Posterior cingulate gyrus (tissue), 11 donors: ENCODE results near the gene PXDN.
A peak's percentile ranks its signal among the peaks of the same experiment; 100 is the strongest.

Experiments used
- DNase-seq, 10 donors: peaks; one replicate each; pipeline versions ENCODE4 v3.0.0 to v3.0.0-alpha.2; 2020 to 2021; ENCODE audit warnings: mixed read lengths in 3 of 10
- intact Hi-C: fragments of 100-400 bp; cut with DNase I; formaldehyde crosslinking; loops from one replicate; pipeline ENCODE4 v1.15.1; 2023

Gene PXDN

GRCh38 chr2:1645761-1646476, 98.4 kb downstream of the PXDN start:
- DNase-seq: peak in 1 of 10 donors; percentile 67
- intact Hi-C loops: no loop called here

- peak in 1 of 10 donors; percentile 61 for DNase-seq
- intact Hi-C loops: no loop called here
Measured at GRCh38 chr2:1644427-1644826, 99.9 kb downstream of the PXDN start.

DNA sequence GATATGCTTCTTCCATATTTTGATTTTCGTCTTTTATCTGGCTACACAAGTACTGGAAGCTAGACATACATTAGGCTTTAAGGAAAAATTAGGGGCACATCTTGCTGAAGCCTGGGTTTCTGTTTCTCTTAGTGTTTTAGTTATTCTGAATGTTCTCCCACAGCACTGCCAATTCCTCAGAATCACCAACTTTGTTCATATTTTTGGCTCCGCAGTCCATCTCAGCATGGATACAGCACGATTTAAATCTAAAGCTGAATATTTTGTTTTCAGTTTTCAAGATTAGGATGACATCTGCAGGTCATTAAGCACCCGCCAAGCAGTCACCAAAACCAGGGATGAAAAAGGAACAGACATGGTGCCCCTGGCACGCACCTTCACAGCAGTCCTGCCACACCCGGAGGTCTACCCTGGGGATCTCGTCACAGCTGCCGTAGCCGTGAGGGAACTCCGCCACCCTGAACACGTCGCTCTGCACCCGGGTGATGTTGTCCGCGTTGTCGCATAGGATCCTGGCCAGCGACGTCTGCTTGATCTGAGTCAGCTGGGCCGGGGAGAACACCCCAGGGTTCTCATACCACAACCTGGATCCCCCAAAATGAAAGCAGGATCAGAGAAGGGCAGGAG, 101.2 kb downstream of the PXDN start:
- intact Hi-C loops: no loop called here

DNA sequence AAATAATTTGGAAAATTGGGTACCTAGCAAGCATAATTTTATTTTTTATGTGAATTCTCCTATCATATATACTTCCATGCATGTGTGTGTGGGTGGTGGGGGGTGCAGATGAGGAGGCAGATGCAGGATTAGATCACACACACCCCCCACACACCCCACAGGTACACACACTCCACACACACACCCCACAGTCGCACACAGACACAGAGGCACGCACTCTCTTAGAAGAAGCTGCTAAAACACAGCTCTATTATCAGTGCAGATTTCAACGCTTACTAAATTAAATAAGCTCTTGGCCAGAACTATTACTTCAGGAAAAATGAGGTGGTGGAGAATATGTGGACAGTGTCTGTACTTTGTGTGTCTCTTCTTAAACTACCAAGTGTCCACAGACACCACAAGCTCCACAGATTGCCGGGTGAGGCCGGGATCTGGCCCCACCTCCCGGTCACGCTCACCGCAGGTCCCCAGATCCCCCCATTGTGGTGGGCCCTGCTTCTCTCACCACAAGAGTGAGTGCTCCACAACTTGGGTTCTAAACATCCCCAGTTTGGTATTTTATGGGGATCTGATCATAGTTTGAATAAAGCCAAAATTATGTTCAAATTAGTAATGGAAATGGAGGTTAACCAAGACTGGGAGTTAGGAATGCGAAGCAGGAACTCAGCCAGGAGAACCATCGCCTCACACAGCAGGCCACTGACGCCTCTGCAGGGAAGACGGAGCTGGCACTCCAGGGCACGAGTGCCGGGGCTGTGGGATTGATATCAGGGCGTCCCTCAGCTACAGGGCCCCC, 102.1 kb downstream of the PXDN start:
- intact Hi-C loops: no loop called here
- DNase-seq: peak in 2 of 10 donors; percentile 67 to 69

More for the DNA sequence above, 101.2 kb downstream of the PXDN start:
- peak in 2 of 10 donors; percentile 73 to 80 for DNase-seq

DNA sequence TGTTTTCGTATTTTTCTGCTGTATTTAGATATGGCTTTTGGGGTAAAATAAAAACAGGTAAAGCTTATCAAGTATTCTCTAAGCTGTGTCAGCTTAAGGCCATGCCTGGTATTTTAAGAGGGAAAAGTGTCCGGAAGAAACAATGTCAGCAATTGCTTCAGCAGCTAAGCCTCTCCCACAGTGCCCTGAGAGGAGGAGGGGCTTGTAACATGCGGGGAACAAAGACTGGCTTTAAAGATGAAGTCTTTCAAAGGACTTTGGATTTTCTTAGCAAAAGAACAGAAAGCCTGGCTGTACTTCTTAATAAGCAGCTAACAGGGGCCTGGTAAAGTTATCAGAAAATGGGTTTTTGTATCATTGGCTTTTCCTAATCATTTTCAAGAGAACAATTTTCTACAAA, 102.8 kb downstream of the PXDN start:
- intact Hi-C loops: no loop called here
- DNase-seq: peak in 1 of 10 donors; percentile 10

GRCh38 chr2:1640301-1641135, 103.8 kb downstream of the PXDN start:
- DNase-seq: peak in 2 of 10 donors; percentile 77 to 78

DNA sequence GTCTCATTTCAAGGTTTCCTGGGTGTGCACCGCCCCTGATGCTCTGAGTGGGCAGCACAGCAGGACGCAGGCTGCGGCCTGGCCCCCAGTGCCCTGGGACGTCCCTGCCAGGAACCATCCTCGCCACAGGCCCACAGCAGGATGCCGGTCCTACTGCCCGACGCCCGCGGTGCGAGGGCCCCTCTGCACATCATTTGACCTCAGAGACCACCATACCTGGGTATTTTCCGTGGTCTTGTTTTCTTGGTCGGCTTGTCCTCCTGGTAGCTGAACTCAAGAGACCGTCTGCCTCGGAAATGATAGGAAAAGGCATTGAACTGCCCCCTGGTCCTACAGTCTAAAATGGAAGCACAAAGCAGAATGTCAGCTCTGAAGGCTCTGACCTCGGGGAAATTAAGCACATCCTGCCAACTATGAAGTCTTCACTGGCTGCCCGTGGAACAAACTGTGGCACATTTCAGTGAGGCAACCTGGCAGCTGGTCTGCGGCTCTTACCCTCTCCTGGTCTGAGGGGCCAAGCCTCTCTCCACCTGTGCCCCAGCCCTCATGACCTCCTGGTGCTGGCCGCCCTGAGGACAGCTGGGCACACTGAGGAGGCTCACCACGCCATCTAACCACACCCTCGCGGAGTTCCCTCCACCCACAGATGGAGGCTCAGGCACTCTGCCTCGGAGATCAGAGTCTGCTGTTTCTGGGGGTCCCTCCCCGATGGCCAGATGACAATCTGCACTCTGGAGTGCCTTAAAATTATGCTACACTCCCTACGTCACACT, 105.0 kb downstream of the PXDN start:
- peak in 3 of 10 donors; percentile 51 to 59 (median 54) for DNase-seq
- intact Hi-C loops: no loop called here

More at GRCh38 chr2:1640301-1641135, 103.8 kb downstream of the PXDN start:
- intact Hi-C loops: no loop called here

GRCh38 chr2:1638281-1638860, 105.9 kb downstream of the PXDN start:
- intact Hi-C loops: no loop called here

GRCh38 chr2:1636791-1637415, 107.4 kb downstream of the PXDN start:
- intact Hi-C loops: no loop called here
- DNase-seq: peak in 1 of 10 donors; percentile 43

More at GRCh38 chr2:1638281-1638860, 105.9 kb downstream of the PXDN start:
- DNase-seq: peak in 2 of 10 donors; percentile 42 to 74

DNA sequence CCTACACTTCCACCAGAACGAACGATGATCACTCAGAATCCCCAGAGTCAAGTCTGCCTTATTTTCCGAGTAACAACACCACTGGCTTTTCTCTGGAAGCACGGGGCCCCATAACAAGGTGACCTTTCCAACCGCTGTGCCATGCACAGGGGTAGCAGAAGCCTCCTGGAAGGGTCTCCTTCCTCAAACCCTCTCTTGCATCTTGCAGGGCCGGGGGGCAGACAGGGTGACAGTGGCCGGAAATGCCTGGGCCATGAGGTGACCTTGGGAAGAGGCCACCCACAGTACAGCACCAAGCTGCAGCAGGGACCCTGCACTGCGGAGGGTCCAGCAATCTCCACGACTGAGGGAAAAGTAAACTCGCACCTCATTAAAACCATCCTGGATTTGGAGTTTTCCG, 108.5 kb downstream of the PXDN start:
- intact Hi-C loops: no loop called here
- peak in 1 of 10 donors; percentile 50 for DNase-seq

GRCh38 chr2:1634681-1635341, 109.5 kb downstream of the PXDN start:
- peak in 1 of 10 donors; percentile 80 for DNase-seq
- intact Hi-C loops: no loop called here

GRCh38 chr2:1633936-1634587, 110.3 kb downstream of the PXDN start:
- intact Hi-C loops: no loop called here
- peak in 2 of 10 donors; percentile 26 to 52 for DNase-seq

DNA sequence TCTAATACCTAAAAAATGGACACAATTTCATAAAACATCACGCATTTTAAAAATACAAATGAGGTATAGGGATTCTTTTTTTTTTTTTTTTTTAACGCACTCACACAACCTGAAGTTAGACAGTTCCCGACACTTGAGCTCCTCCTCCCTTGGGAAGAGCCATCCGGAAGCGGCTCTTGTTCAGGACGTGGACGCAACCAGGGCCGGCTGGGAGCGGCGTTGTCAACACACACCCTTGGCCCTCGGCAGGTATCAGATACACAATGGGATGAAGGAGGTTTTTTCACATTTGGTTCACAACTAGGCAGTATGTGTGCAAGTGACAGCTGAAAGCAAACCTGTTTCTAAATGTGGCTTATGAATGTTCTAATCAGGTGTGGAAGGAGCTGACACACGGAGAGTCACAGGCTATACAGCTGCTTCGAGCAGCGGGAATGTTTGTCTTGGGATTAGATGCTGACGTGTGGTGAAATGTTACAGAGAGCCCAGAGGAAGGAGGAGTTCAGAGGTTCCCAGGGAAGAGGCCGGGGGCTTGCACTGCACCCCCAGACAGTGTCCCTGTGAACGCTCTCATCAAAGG, 111.1 kb downstream of the PXDN start:
- peak in 1 of 10 donors; percentile 38 for DNase-seq
- intact Hi-C loops: no loop called here

DNA sequence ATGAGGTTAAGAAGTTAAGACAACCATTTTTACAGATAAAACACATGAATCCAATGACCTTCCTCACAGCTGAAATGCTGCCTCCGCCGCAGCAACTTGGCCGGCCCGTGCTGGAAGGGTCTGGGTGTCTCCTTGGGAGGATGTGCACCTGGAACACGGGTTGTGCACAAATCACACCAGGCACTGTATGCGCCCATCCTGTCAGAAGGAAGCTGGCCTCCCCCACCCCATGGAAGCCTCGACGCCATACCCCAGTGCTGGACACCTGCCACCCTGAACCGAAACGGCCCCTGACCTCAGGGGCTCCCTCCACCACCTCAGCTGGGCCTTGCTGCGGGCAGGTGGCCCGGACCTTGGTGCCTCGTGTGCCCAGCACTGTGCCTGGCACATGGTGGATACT, 111.8 kb downstream of the PXDN start:
- peak in 1 of 10 donors; percentile 66 for DNase-seq
- intact Hi-C loops: no loop called here

- intact Hi-C loops: no loop called here
- DNase-seq: peak in 1 of 10 donors; percentile 12
Measured at GRCh38 chr2:1632002-1632348, 112.3 kb downstream of the PXDN start.

DNA sequence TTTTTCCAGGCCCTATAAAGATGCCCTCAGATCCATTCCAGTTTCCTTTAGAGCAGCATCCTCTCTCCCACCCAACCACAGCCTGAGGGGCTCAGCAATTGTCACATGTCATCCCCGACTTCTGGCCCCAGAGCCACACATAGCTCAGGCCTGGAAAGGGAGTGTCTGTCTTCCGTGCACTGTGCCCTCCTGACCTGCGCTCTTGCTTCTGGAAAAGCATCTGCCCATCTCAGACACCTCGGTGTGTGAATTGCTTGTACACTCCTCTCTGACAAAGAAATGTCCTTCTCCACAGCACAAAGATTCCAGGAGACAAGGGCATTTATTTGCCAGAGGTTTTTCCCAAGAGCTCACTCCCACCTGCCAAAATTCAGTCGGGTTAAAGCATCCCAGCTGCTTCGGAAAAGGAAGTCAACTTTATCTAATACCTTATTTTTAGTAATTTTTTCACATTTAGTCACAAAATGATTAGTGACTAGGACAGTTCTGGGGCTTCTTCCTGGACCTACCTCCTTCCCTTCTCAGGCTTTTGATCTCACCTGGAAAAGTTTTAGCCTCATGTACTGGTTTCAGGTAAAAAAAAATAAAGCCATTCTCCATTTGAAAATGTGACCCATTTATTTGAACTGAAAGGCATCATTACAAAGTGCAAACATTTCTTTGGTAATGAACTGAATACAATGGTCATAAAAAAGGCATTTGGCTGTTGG, 112.9 kb downstream of the PXDN start:
- DNase-seq: peak in 1 of 10 donors; percentile 57
- intact Hi-C loops: no loop called here

GRCh38 chr2:1628893-1629292, 115.4 kb downstream of the PXDN start:
- peak in 1 of 10 donors; percentile 23 for DNase-seq
- intact Hi-C loops: no loop called here
